Stimulated activated CD4-positive, alpha-beta T cell treated with anti-CD3 and anti-CD28 coated beads, Interleukin-2, amount 100 ng/mL, for 4 hours (primary cell): Measurements from ENCODE around the gene FTL.

Experiments
- DNase-seq: peaks from one replicate; pipeline ENCODE4 v3.0.0-alpha.2; 2020; ENCODE audit warnings: low read depth

FTL gene

DNA sequence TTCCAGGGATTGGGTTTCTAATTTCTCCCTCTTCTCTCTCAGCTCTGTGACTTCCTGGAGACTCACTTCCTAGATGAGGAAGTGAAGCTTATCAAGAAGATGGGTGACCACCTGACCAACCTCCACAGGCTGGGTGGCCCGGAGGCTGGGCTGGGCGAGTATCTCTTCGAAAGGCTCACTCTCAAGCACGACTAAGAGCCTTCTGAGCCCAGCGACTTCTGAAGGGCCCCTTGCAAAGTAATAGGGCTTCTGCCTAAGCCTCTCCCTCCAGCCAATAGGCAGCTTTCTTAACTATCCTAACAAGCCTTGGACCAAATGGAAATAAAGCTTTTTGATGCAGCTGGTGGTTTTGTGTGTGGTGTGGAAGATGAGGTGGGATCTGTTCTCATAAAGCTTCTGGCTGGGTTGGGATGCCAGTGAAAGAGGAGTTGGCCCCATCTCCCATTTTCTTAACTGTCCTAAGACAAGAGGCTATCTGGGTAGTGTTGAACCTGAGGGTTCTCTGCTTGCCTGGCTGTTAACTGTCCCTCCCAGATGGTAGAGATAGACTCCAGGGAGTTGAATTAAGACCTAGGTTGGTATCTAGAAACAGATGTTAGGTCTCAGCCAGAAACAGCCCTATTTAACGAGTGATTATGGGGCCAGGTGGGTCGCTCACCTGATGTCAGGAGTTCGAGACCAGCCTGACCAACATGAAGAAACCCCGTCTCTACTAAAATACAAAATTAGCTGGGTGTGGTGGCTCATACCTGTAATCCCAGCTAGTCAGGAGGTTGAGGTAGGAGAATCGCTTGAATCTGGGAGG, 1.6 kb downstream of the FTL start:
- DNase-seq, result no peak

- DNase-seq, result no peak
Measured at GRCh38 chr19:48967346-48968178, 2.5 kb downstream of the FTL start.

GRCh38 chr19:48968179-48968661, 3.1 kb downstream of the FTL start:
- no peak for DNase-seq

- DNase-seq, result no peak
Measured at GRCh38 chr19:48968813-48969218, 3.7 kb downstream of the FTL start.

DNA sequence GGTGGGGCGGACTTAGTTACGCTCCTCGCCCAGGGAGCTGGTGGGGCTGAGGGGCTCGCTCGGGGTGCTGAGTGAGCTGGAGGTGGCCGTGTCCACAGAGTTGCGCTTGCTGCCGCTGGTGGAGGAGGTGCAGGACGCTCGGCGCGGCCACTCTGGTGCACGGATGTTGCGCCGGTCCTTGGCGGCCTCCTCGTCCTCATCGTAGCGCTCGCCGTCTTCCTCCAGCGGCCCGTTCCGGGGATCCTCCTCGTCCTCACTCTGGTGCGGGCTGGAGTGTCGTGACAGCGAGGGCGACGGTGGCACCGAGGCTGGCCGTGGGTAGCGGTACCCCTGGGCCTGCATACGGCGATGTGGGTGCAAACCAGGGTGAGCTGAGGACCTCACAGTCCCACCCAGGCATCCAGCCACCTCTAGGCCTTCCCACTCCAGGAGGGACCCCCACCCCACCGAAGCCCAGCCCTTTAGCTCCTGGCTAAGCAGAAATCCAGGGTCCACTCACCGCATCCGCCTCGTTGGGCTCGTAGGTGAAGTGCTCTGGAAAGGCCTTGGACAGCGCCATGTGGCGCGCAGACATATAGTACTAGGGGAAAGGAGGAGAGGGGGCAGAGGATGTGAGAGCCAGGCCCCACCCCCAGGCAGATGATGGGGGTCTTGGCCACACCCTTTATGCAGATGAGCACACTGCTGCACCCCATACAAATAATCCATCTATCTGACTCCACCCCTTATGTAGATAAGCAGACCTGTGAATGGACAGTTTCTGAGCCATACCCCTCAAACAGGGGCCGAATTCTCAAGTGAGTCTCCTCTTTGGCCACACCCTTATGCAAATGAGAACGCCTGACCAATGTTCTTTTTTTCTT, 4.4 kb downstream of the FTL start:
- DNase-seq, result no peak

DNA sequence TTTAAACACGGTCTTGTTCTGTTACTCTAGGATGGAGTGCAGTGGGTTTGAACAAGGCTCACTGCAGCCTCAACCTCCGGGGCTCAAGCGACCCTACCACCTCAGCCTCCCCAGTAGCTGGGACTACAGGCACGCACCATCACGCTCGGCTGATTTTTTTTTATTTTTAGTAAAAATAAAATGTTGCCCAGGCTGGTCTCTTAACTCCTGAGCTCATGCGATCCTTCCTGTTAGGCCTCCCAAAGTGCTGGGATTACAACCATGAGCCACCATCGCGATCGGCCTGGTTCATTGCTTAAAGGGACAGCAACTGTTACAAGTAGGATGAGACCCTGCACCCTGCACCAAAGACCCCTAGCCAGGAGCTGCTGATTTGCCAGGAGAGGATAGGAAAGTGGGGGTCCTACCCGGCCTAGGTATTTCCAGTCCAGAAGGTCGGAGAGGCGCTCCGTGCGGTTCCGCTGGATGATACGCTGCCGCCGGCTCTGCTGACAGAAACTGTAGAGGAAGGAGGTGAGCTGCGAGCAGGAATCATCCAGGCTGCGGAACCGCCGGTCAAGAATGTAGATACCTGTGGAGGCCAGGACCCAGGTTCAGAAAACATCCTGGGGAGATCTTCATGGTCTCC, 5.1 kb downstream of the FTL start:
- DNase-seq, result no peak

- DNase-seq, result peak; percentile 72
Measured at GRCh38 chr19:48970923-48971395, 5.8 kb downstream of the FTL start.

DNA sequence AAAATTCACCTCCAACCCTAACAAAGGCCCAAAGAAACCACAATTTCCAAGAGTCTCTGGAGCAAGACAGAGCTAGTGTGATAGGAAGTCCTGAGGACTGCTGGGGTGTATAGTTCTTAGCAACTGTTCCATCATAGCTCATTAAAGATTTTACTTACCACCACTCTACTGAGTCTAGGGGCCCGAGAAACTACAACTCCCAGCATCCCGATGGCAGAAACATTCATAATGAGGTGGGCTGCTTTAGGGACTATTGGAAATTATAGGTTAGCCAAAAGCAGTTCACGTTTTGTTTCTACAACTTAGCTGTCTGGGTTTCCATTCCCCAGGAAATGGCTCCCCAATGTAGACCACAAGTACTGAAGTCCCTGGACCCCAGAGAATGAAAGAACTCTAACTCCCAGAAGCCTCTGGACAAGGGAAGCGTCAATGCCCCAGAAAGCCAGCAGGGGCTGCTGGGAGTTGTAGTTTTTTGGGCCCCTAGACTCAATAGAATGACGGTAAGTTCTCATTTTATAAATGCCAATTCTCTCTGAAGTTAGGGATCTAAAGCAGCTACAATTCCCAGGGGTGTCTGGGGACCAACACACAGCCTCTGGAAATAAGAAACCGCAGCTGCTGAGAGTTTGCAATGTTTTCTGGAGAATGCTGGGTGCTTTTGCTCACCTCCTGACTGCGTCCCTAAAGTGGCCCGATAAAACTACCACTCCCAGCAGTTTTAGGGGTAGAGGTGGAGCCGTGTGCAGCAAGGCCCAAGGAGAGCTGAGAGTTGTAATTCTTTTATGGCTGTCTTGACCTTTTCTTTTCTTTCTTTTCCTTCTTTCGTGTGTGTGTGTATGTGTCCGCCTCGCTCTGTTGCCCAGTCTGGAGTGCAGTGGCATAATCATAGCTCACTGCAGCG, 11.1 kb downstream of the FTL start:
- no peak for DNase-seq

- no peak for DNase-seq
Measured at GRCh38 chr19:48977061-48977460, 12.0 kb downstream of the FTL start.

DNA sequence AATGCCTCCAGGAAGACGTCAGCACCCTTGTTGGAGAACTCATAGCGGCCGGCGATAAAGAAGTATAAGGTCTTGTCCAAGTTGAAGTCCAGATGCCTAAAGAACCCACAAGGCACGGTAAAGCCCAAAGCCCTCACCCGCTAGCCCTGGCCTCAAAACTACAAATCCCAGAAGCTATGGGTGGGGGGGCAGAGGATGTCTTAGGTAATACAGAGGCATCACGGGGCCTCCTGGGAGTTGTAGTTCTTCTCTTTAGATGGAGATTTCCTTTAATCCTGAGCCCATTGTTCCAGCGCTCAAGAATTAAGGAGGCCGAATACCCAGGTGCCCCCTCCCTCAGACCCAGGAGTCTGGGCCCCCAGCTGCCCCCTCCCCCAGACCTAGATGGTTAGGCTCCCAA, 17.2 kb downstream of the FTL start:
- DNase-seq, result no peak

GRCh38 chr19:48985711-48986110, 20.6 kb downstream of the FTL start:
- DNase-seq, result no peak

DNA sequence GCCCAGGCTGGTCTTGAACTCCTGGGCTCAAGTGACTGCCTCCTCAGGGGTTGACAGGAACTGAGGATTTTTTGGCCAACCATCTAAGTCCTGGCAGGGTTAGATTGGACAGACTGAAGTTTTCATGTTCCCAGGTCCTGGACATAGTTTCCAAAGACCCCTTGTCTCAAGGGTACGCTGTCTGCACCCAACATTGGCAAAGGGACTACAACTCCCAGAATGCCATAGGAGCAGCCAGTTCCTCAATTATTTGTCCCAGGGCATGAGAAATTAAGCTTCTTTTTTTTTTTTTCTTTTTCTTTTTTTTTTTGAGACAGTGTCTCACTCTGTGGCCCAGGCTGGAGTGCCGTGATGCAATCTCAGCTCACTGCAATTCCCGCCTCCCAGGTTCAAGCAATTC, 21.1 kb downstream of the FTL start:
- no peak for DNase-seq

GRCh38 chr19:48987323-48987722, 22.2 kb downstream of the FTL start:
- no peak for DNase-seq

GRCh38 chr19:48988286-48988685, 23.2 kb downstream of the FTL start:
- DNase-seq, result no peak

DNA sequence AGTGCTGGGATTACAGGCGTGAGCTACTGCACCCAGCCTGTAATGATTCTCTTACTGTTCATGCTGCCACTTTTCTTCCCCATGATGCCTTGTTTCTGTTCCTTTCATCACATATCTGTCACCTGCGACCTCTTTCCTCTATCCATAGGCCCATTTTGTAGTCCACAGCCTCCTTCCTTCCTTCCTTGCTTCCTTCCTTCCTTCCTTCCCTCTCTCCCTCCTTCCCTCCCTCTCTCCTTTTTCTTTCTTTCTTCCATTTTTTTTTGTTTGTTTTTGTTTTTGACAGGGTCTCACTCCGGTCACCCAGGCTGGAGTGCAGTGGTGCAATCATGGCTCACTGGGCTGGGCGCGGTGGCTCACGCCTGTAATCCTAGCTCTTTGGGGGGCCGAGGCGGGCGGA, 23.8 kb downstream of the FTL start:
- DNase-seq, result no peak

DNA sequence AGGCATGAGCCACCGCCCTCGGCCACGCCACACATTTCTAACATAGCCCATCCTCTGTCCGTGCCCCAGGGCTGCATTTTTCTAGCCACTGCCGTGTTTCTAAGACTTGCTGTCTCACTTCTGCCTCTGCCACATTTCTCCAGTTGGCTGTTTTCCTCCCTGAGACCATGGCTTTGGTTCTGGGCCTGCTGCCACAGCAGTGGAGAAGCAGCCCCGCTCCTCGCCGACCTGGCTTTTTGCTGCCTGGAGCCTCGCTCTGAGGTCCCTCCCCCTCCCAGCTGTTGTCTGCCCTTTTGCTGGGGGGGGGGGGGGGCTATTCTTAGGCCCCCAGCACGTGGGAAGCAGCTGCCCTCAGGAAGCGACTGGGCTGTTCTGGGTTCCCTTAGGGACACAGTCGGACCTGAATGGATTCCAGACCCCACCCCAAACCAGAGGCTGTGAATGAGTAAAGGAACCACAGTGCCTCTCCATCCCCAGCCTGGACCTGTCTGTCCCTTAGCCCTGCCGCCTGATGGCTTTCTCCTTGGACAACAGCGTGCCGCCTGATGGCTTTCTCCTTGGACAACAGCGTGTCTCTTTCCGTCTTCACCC, 24.7 kb downstream of the FTL start:
- no peak for DNase-seq

- DNase-seq, result no peak
Measured at GRCh38 chr19:48990400-48990799, 25.3 kb downstream of the FTL start.

- no peak for DNase-seq
Measured at GRCh38 chr19:48991011-48991609, 26.0 kb downstream of the FTL start.

DNA sequence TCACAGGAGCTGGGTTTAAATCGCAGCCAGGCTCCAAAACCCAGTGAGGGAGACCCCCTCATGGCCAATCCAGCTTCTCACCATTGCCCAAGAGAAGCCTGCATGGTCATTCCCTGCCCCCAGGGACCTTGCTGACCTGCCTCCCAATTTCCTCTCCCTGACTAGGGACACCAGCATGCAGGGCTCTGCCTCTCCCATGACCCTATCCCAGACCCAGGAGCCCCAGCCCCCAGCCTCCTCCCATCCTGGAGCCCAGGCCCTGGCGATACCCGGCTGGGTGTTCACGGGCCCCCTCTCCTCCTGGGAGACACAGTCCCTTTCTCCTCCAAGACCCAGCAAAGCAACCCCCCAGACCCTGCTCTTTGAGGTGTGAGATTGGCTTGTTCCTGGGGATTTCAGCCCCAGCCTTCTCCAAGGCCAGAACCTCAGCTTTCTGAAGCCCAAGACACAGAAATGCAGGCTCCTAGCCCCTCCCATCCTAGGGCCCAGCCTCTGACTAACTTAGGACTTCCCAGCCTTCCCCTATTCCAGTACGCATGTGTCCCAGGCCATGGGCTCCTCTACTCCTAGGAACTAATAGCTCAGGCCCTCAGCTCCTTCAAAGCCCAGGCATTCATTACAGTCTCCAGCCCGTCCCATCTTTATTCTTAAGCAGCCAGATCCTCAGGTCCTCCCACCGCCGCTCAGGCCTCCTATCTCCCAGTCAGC, 26.9 kb downstream of the FTL start:
- no peak for DNase-seq
